RKO (cell line): Measurements from ENCODE around the gene CEP350.
A peak's percentile ranks its signal among the peaks of the same experiment; 100 is the strongest.
"Not testable (repeated sequence)": the region's sequence is repeated elsewhere in the genome, so short reads cannot be mapped to it uniquely, and the experiment has no call there.

Source experiments
- DNase-seq: peaks from one replicate; pipeline ENCODE4 v3.0.0-alpha.2; 2016; ENCODE audit warnings: low spot score

CEP350 gene

GRCh38 chr1:179951383-179952144 lies 3.0 kb upstream of the CEP350 start:
- DNase-seq = no peak

- no peak for DNase-seq
Measured at GRCh38 chr1:179952186-179952585, 2.4 kb upstream of the CEP350 start.

- peak; percentile 79 for DNase-seq
Measured at GRCh38 chr1:179953974-179954492, 577 bp upstream of the CEP350 start.

- peak; percentile 42 for DNase-seq
Measured at GRCh38 chr1:179955287-179955680, 674 bp downstream of the CEP350 start.

GRCh38 chr1:179955731-179956130 lies 1.1 kb downstream of the CEP350 start:
- DNase-seq = peak; percentile 32

- no peak for DNase-seq
Measured at GRCh38 chr1:179958359-179958758, 3.7 kb downstream of the CEP350 start.

- not testable (repeated sequence) for DNase-seq
Measured at GRCh38 chr1:179962168-179962567, 7.6 kb downstream of the CEP350 start.

- DNase-seq = no peak
Measured at GRCh38 chr1:179966551-179966950, 11.9 kb downstream of the CEP350 start.

GRCh38 chr1:179968284-179968993 lies 13.8 kb downstream of the CEP350 start:
- DNase-seq = no peak

- DNase-seq = no peak
Measured at GRCh38 chr1:179968994-179969919, 14.6 kb downstream of the CEP350 start.

GRCh38 chr1:179969962-179970361 lies 15.4 kb downstream of the CEP350 start:
- DNase-seq = no peak

GRCh38 chr1:179971563-179972496 lies 17.2 kb downstream of the CEP350 start:
- DNase-seq = no peak

- DNase-seq = no peak
Measured at GRCh38 chr1:179973198-179974110, 18.8 kb downstream of the CEP350 start.

GRCh38 chr1:179976970-179977651 lies 22.5 kb downstream of the CEP350 start:
- no peak for DNase-seq

- DNase-seq = no peak
Measured at GRCh38 chr1:179978199-179979079, 23.8 kb downstream of the CEP350 start.

- no peak for DNase-seq
Measured at GRCh38 chr1:179984101-179984500, 29.5 kb downstream of the CEP350 start.

- no peak for DNase-seq
Measured at GRCh38 chr1:179984942-179985341, 30.3 kb downstream of the CEP350 start.

GRCh38 chr1:179990847-179991246 lies 36.2 kb downstream of the CEP350 start:
- no peak for DNase-seq
